IMR-90 (cell line): ENCODE results near the gene LRCH3. TPM values are rescaled to one million over a fixed set of nuclear protein-coding genes. Genes with fewer than 3 reads are reported as not detected.

ENCODE experiments used
- ATAC-seq: fragments of 200-7000 bp; cut with Tn5 transposase; 2 replicates; pipeline ENCODE4 v1.9.1; 2020; ENCODE audit warnings: low read depth, mild to moderate bottlenecking, moderate library complexity
- BruUV-seq: library from RNA; stranded (reverse); fragments of 400-500 nt; replicated peaks from 2 replicates; lab custom pipeline; 2021; lab: Mats Ljungman, UMichigan
- CTCF ChIA-PET: fragments of 300-600 bp; formaldehyde crosslinking; extraction: SDS; loops from one replicate; lab custom pipeline; 2021; ENCODE audit warnings: antibody characterized with exemption; lab: Yijun Ruan, JAX
- POLR2A ChIA-PET: fragments of 300-600 bp; sonication (Branson Sonifier 250); formaldehyde crosslinking; loops from one replicate; lab custom pipeline; 2022; ENCODE audit warnings: antibody characterized with exemption; ENCODE audit not compliant: unreplicated experiment; lab: Charles Lee
- DNase-seq: peaks from one replicate; pipeline ENCODE4 v3.0.0; 2013
- H2AFZ ChIP-seq: replicated peaks from 2 replicates; pipeline ENCODE3; 2013; ENCODE audit warnings: low read length, mild to moderate bottlenecking; ENCODE audit not compliant: poor library complexity
- H2AK5ac ChIP-seq: 2 replicates; pipeline ENCODE4 v1.6.1; 2013; ENCODE audit warnings: low read depth, low read length, inconsistent platforms
- H2AK9ac ChIP-seq: replicated peaks from 2 replicates; pipeline ENCODE3; 2013; ENCODE audit warnings: mild to moderate bottlenecking, low read depth, low read length, moderate library complexity; ENCODE audit not compliant: poor library complexity
- H2BK120ac ChIP-seq: 2 replicates; pipeline ENCODE4 v1.6.1; 2013; ENCODE audit warnings: low read depth, low read length, inconsistent platforms
- H2BK15ac ChIP-seq: 3 replicates; pipeline ENCODE4 v1.6.1; 2013; ENCODE audit warnings: low read depth, low read length, inconsistent platforms
- H2BK20ac ChIP-seq: 2 replicates; pipeline ENCODE4 v1.6.1; 2013; ENCODE audit warnings: low read depth, mild to moderate bottlenecking, inconsistent platforms, low read length, moderate library complexity
- H2BK5ac ChIP-seq: 2 replicates; pipeline ENCODE4 v1.6.1; 2013; ENCODE audit warnings: mild to moderate bottlenecking, low read depth, low read length, inconsistent platforms; ENCODE audit not compliant: poor library complexity, severe bottlenecking
- H3K14ac ChIP-seq: replicated peaks from 2 replicates; pipeline ENCODE4 v1.6.1; 2013; ENCODE audit warnings: low read depth, low read length, inconsistent platforms
- H3K18ac ChIP-seq: 2 replicates; pipeline ENCODE4 v1.6.1; 2013; ENCODE audit warnings: low read depth, low read length, control low read depth
- H3K23ac ChIP-seq: 2 replicates; pipeline ENCODE4 v1.6.1; 2013; ENCODE audit warnings: low read depth, low read length, inconsistent platforms
- H3K27ac ChIP-seq: 2 replicates; pipeline ENCODE4 v1.5.1; 2013; ENCODE audit warnings: mild to moderate bottlenecking, control low read depth, low read length; ENCODE audit not compliant: insufficient read depth
- H3K27me3 ChIP-seq: 2 replicates; pipeline ENCODE4 v1.6.1; 2013; ENCODE audit warnings: low read length; ENCODE audit not compliant: control insufficient read depth, insufficient read depth
- H3K36me3 ChIP-seq: 2 replicates; pipeline ENCODE4 v1.6.1; 2013; ENCODE audit warnings: low read length, mixed read lengths; ENCODE audit not compliant: control insufficient read depth, insufficient read depth
- H3K4ac ChIP-seq: 2 replicates; pipeline ENCODE4 v1.6.1; 2013; ENCODE audit warnings: low read depth, low read length, inconsistent platforms
- H3K4me1 ChIP-seq: 2 replicates; pipeline ENCODE4 v1.6.1; 2013; ENCODE audit warnings: low read length, mixed read lengths; ENCODE audit not compliant: control insufficient read depth, insufficient read depth
- H3K4me2 ChIP-seq: 2 replicates; pipeline ENCODE4 v1.6.1; 2013; ENCODE audit warnings: low read depth, mild to moderate bottlenecking, control low read depth, low read length, moderate library complexity
- H3K4me3 ChIP-seq: 2 replicates; pipeline ENCODE4 v1.5.1; 2013; ENCODE audit warnings: low read depth, mild to moderate bottlenecking, control low read depth, low read length, moderate library complexity; ENCODE audit not compliant: insufficient read depth
- H3K56ac ChIP-seq: 2 replicates; pipeline ENCODE4 v1.6.1; 2013; ENCODE audit warnings: low read length, inconsistent platforms; ENCODE audit not compliant: insufficient read depth; ENCODE audit errors: extremely low read depth
- H3K79me1 ChIP-seq, 2 experiments: 2 replicates each; pipeline ENCODE4 v1.6.1; 2013; ENCODE audit warnings: low read length in 2 of 2, inconsistent platforms in 1 of 2, low read depth in 1 of 2
- H3K9ac ChIP-seq: 2 replicates; pipeline ENCODE4 v1.6.1; 2013; ENCODE audit warnings: low read depth, low read length, control low read depth
- H3K9me1 ChIP-seq: 2 replicates; pipeline ENCODE4 v1.6.1; 2013; ENCODE audit warnings: low read length, inconsistent platforms; ENCODE audit not compliant: insufficient read depth
- H3K9me3 ChIP-seq: 2 replicates; pipeline ENCODE4 v1.6.1; 2013; ENCODE audit warnings: low read length; ENCODE audit not compliant: control insufficient read depth, insufficient read depth
- H4K20me1 ChIP-seq: 2 replicates; pipeline ENCODE4 v1.6.1; 2013; ENCODE audit warnings: low read length, inconsistent platforms; ENCODE audit not compliant: insufficient read depth
- H4K5ac ChIP-seq: 2 replicates; pipeline ENCODE4 v1.6.1; 2013; ENCODE audit warnings: mild to moderate bottlenecking, low read depth, low read length, control low read depth
- H4K8ac ChIP-seq, 2 experiments: 2 replicates each; pipeline ENCODE4 v1.6.1; 2013; ENCODE audit warnings: low read depth in 2 of 2, low read length in 2 of 2, control low read depth in 1 of 2, inconsistent platforms in 1 of 2
- H4K91ac ChIP-seq: 2 replicates; pipeline ENCODE4 v1.6.1; 2013; ENCODE audit warnings: low read depth, low read length, inconsistent platforms; ENCODE audit not compliant: insufficient read depth
- CTCF ChIP-seq: conservative IDR thresholded peaks from 2 replicates; pipeline ENCODE4 v1.5.1; 2012; ENCODE audit warnings: mild to moderate bottlenecking, low read depth, low read length, improper control_type of control experiment
- MXI1 ChIP-seq: IDR thresholded peaks from 2 replicates; pipeline ENCODE4 v1.6.1; 2012; ENCODE audit warnings: low read depth, mild to moderate bottlenecking, low read length, moderate library complexity, borderline replicate concordance
- SMC3 ChIP-seq: fragments of 150-350 bp; IDR thresholded peaks from 2 replicates; pipeline ENCODE4 v1.6.1; 2016; ENCODE audit warnings: low read depth, mild to moderate bottlenecking, antibody characterized with exemption, low read length, moderate library complexity
- WGBS, 2 experiments: methylation state at CpG; one replicate each; pipeline versions ENCODE4 v1.1.5 to v1.1.7; 2013; ENCODE audit warnings: missing lambda C conversion rate in 2 of 2; ENCODE audit not compliant: insufficient read length in 1 of 2; ENCODE audit errors: extremely low coverage in 2 of 2; 5-methylcytosine and 5-hydroxymethylcytosine counted together
- dilution Hi-C: fragments of 300-500 bp; cut with HindIII; formaldehyde crosslinking; loops from one replicate; pipeline ENCODE4 v1.14.3; 2018; ENCODE audit warnings: low sequenced_read_pairs; ENCODE audit not compliant: unreplicated experiment
- in situ Hi-C: fragments of 300-500 bp; cut with MboI; formaldehyde crosslinking; loops from 3 replicates; pipeline ENCODE4 v1.14.3; 2019; ENCODE audit warnings: low sequenced_read_pairs, inconsistent platforms, mixed read lengths
- intact Hi-C: fragments of 100-400 bp; cut with micrococcal nuclease; formaldehyde crosslinking; loops from 2 replicates; pipeline ENCODE4 v1.10.0; 2022
- polyA plus RNA-seq, 3 experiments: library from polyadenylated mRNA; depleted of rRNA; stranded (reverse); fragments of >200 nt; gene quantifications; 2 replicates each; pipeline ENCODE4 v1.2.3, GENCODE V29; 2012; ENCODE audit warnings: low replicate concordance in 1 of 3
- total RNA-seq: library from RNA; depleted of rRNA; stranded (reverse); fragments of >200 nt; gene quantifications from 2 replicates; pipeline ENCODE4 v1.2.3, GENCODE V29; 2012

The LRCH3 gene
- total and polyA plus RNA-seq, 2 of the 4 experiments (the other 2 are of a cell fraction): 28.5 to 40.5 TPM

- Histone ChIP-seq H2BK15ac (no peak overlapping the region), H3K27ac (no peak overlapping the region), H3K79me1 (peaks cover 22 to 62% of the 10 kb centered on the region in 2 experiments; a peak in 3 of 4 replicates), H2AK5ac (no peak overlapping the region), H3K4ac (peak overlapping the region; percentile 6; the same call in 1 of the 2 replicates), H4K91ac (no peak overlapping the region), H4K8ac (no peak overlapping the region), H2AFZ (no peak overlapping the region), H3K27me3 (no peaks in the 10 kb centered on the region), H2BK5ac (no peak overlapping the region), H3K18ac (peak overlapping the region; percentile 14; the same call in 1 of the 2 replicates), H4K5ac (no peak overlapping the region), H3K14ac (peak overlapping the region; percentile 29), H3K4me2 (no peak overlapping the region), H2AK9ac (no peak overlapping the region), H3K9me1 (peaks cover 11% of the 10 kb centered on the region), H2BK20ac (no peak overlapping the region), H4K20me1 (peaks cover 67% of the 10 kb centered on the region), H3K4me1 (peaks cover 12% of the 10 kb centered on the region), H3K36me3 (no peaks in the 10 kb centered on the region), H3K56ac (no peak overlapping the region), H2BK120ac (no peak overlapping the region), H3K9me3 (no peaks in the 10 kb centered on the region), H3K23ac (no peak overlapping the region; the same call in 1 of the 2 replicates), H3K9ac (no peak overlapping the region), H3K4me3 (no peak overlapping the region)
- dilution Hi-C loops: no loop called here
- intact Hi-C loops: no loop called here
- in situ Hi-C loops: no loop called here
- DNase-seq (peak; percentile 51), ATAC-seq (0 out of 2 replicates have a peak, but pooled peaks have one; percentile 35)
- TF ChIP-seq CTCF: peak; percentile 40; the same call in 1 of the 2 replicates
- TF ChIP-seq MXI1: no peak
- 0 out of 2 replicates have a peak, but pooled peaks have one; percentile 17 for TF ChIP-seq SMC3
- CTCF ChIA-PET: no interaction called here
- POLR2A ChIA-PET: no interaction called here
- BruUV-seq: no TSS peak
- 100% methylated on average over 1 of the region's 8 CpGs; no CpG with 5 or more reads in 1 of the 2 experiments for whole genome bisulfite sequencing, 2 experiments
These were observed 11.1 kb downstream of the LRCH3 start for GRCh38 chr3:197801891-197802778.
